HCT116 (cell line): ENCODE data around the gene ITPKA. TPM values are rescaled to one million over a fixed set of nuclear protein-coding genes. Genes with fewer than 3 reads are reported as not detected.

Source experiments
- ATAC-seq: fragments of 200-7000 bp; cut with Tn5 transposase; 2 replicates; pipeline ENCODE4 v1.9.1; 2020; ENCODE audit warnings: mild to moderate bottlenecking, moderate library complexity
- BruUV-seq: library from RNA; stranded (reverse); fragments of 400-500 nt; replicated peaks from 2 replicates; lab custom pipeline; 2021; lab: Mats Ljungman, UMichigan
- CTCF ChIA-PET: fragments of 300-600 bp; sonication (Branson Sonifier 250); formaldehyde crosslinking; loops from one replicate; lab custom pipeline; 2021; ENCODE audit warnings: antibody characterized with exemption; lab: Charles Lee
- POLR2A ChIA-PET: fragments of 300-600, 350-600 bp; sonication (Branson Sonifier 250); formaldehyde crosslinking; loops from one replicate; lab custom pipeline; 2021; ENCODE audit warnings: antibody characterized with exemption; lab: Charles Lee
- RAD21 ChIA-PET, 2 experiments: fragments of 300-600 bp; sonication (Branson Sonifier 250); formaldehyde crosslinking; loops; one replicate each; lab custom pipeline; 2023; ENCODE audit warnings: low total read pairs in 2 of 2; ENCODE audit not compliant: uncharacterized antibody in 2 of 2, unreplicated experiment in 2 of 2, low non-redundant PET in 1 of 2; lab: Charles Lee
- DNase-seq: peaks from one replicate; pipeline ENCODE4 v3.0.0-alpha.2; 2010; ENCODE audit warnings: low read depth, low spot score
- H2AFZ ChIP-seq: fragments of 200-600 bp; shearing (Covaris generic), sonication (generic); 2 replicates; pipeline ENCODE4 v1.6.1; 2017; ENCODE audit warnings: low read depth, mixed run types, mixed read lengths, antibody characterized with exemption, low read length; ENCODE audit not compliant: poor library complexity, severe bottlenecking
- H3K27ac ChIP-seq: 2 replicates; pipeline ENCODE4 v1.5.1; 2012; ENCODE audit warnings: low read depth, low read length
- H3K27me3 ChIP-seq: fragments of 200-600 bp; sonication (generic); 2 replicates; pipeline ENCODE4 v1.6.1; 2016; ENCODE audit warnings: mixed run types, low read length, mixed read lengths; ENCODE audit not compliant: insufficient read depth
- H3K36me3 ChIP-seq, 2 experiments: fragments of 200-500 bp in 1 of 2; fragments of 200-600 bp in 1 of 2; sonication (Bioruptor generic) in 1 of 2; sonication (generic) in 1 of 2; 2 replicates each; pipeline versions ENCODE4 v1.5.1 to v1.6.1; 2014 to 2016; ENCODE audit warnings: low read length in 2 of 2, inconsistent platforms in 1 of 2, mixed read lengths in 1 of 2, mixed run types in 1 of 2; ENCODE audit not compliant: insufficient read depth in 2 of 2, control insufficient read depth in 1 of 2
- H3K4me1 ChIP-seq, 2 experiments: fragments of 200-600 bp in 1 of 2; sonication (generic) in 1 of 2; 2 replicates each; pipeline versions ENCODE4 v1.5.1 to v1.6.1; 2012 to 2017; ENCODE audit warnings: low read length in 2 of 2, inconsistent platforms in 1 of 2, mild to moderate bottlenecking in 1 of 2, mixed read lengths in 1 of 2, mixed run types in 1 of 2, moderate library complexity in 1 of 2; ENCODE audit not compliant: insufficient read depth in 2 of 2, control insufficient read depth in 1 of 2
- H3K4me2 ChIP-seq: fragments of 200-600 bp; sonication (generic); 2 replicates; pipeline ENCODE4 v1.6.1; 2017; ENCODE audit warnings: mixed run types, low read length, mixed read lengths
- H3K4me3 ChIP-seq, 2 experiments: fragments of 200-600 bp in 1 of 2; sonication (generic) in 1 of 2; replicated peaks in 1 of 2; 2 replicates each; pipeline ENCODE4 v1.5.1; 2011 to 2016; ENCODE audit warnings: low read length in 2 of 2, control low read depth in 1 of 2, low read depth in 1 of 2, mild to moderate bottlenecking in 1 of 2, mixed read lengths in 1 of 2, mixed run types in 1 of 2
- H3K79me2 ChIP-seq: fragments of 200-600 bp; sonication (generic); 2 replicates; pipeline ENCODE4 v1.6.1; 2017; ENCODE audit warnings: mild to moderate bottlenecking, mixed run types, low read length, moderate library complexity, mixed read lengths; ENCODE audit not compliant: insufficient read depth
- H3K9ac ChIP-seq: fragments of 200-600 bp; sonication (generic); 2 replicates; pipeline ENCODE4 v1.6.1; 2016; ENCODE audit warnings: low read length, mixed read lengths
- H3K9me2 ChIP-seq: fragments of 200-600 bp; sonication (generic), shearing (Covaris generic); 2 replicates; pipeline ENCODE4 v1.6.1; 2017; ENCODE audit warnings: mixed run types, mild to moderate bottlenecking, moderate library complexity; ENCODE audit not compliant: insufficient read depth
- H3K9me3 ChIP-seq, 2 experiments: fragments of 200-500 bp in 1 of 2; fragments of 200-600 bp in 1 of 2; sonication (Bioruptor generic) in 1 of 2; sonication (generic) in 1 of 2; 2 replicates each; pipeline ENCODE4 v1.6.1; 2014 to 2017; ENCODE audit warnings: low read length in 2 of 2, mixed read lengths in 2 of 2, inconsistent platforms in 1 of 2, low read depth in 1 of 2, mild to moderate bottlenecking in 1 of 2, mixed run types in 1 of 2, moderate library complexity in 1 of 2; ENCODE audit not compliant: control insufficient read depth in 1 of 2, insufficient read depth in 1 of 2
- H4K20me1 ChIP-seq: fragments of 200-600 bp; sonication (generic), shearing (Covaris generic); 2 replicates; pipeline ENCODE4 v1.6.1; 2017; ENCODE audit warnings: mixed run types, mild to moderate bottlenecking, moderate library complexity; ENCODE audit not compliant: insufficient read depth
- EGR1 ChIP-seq: IDR thresholded peaks from 2 replicates; pipeline ENCODE4 v1.6.1; 2012; ENCODE audit warnings: low read depth
- ELF1 ChIP-seq: IDR thresholded peaks from 2 replicates; pipeline ENCODE4 v1.6.1; 2012; ENCODE audit warnings: low read depth, borderline replicate concordance
- EZH2phosphoT487 ChIP-seq: fragments of 200-600 bp; IDR thresholded peaks from 2 replicates; pipeline ENCODE4 v1.6.1; 2018; ENCODE audit warnings: antibody characterized with exemption, borderline replicate concordance
- FOSL1 ChIP-seq: IDR thresholded peaks from 2 replicates; pipeline ENCODE4 v1.6.1; 2012; ENCODE audit warnings: low read depth
- MAX ChIP-seq: IDR thresholded peaks from 2 replicates; pipeline ENCODE4 v1.6.1; 2012
- POLR2A ChIP-seq: IDR thresholded peaks from 2 replicates; pipeline ENCODE4 v1.7.0; 2011; ENCODE audit warnings: borderline replicate concordance; ENCODE audit not compliant: insufficient read depth, insufficient read length; ENCODE audit errors: extremely low read depth
- POLR2AphosphoS5 ChIP-seq: IDR thresholded peaks from 2 replicates; pipeline ENCODE4 v1.6.1; 2011; ENCODE audit warnings: mild to moderate bottlenecking, low read depth, low read length, moderate library complexity
- RAD21 ChIP-seq: IDR thresholded peaks from 2 replicates; pipeline ENCODE4 v1.6.1; 2012; ENCODE audit warnings: low read depth, mild to moderate bottlenecking
- SP1 ChIP-seq: IDR thresholded peaks from 2 replicates; pipeline ENCODE4 v1.6.1; 2012; ENCODE audit warnings: low read depth
- TCF7L2 ChIP-seq: IDR thresholded peaks from 2 replicates; pipeline ENCODE4 v1.7.0; 2011; ENCODE audit warnings: borderline replicate concordance, inconsistent platforms; ENCODE audit not compliant: insufficient read depth, insufficient read length; ENCODE audit errors: extremely low read depth
- YY1 ChIP-seq: IDR thresholded peaks from 2 replicates; pipeline ENCODE4 v1.6.1; 2011; ENCODE audit warnings: low read length, low read depth, moderate library complexity, mild to moderate bottlenecking; ENCODE audit not compliant: insufficient replicate concordance; ENCODE audit errors: extremely low read depth
- ZBTB33 ChIP-seq: IDR thresholded peaks from 2 replicates; pipeline ENCODE4 v1.6.1; 2011; ENCODE audit warnings: mild to moderate bottlenecking, low read length, moderate library complexity; ENCODE audit not compliant: insufficient replicate concordance; ENCODE audit errors: extremely low read depth
- ZNF274 ChIP-seq: fragments of 200-500 bp; sonication (Bioruptor generic); IDR thresholded peaks from 2 replicates; pipeline ENCODE4 v1.6.1; 2014; ENCODE audit warnings: mild to moderate bottlenecking, low read depth, low read length, inconsistent platforms
- intact Hi-C: fragments of 100-400 bp; cut with micrococcal nuclease; formaldehyde crosslinking; loops from 2 replicates; pipeline ENCODE4 v1.10.0; 2022
- total RNA-seq: library from RNA; stranded (reverse); gene quantifications from one replicate; pipeline ENCODE4 v1.2.1, GENCODE V29; 2021; ENCODE audit not compliant: unreplicated experiment

Gene ITPKA
- total RNA-seq, 1 experiment from 2014 or later = 10.8 TPM

GRCh38 chr15:41504751-41505492, 11.2 kb downstream of the ITPKA start:
- H3K4me1 ChIP-seq = peaks cover 13 to 21% of the 10 kb centered on the region in 2 experiments
- H3K27ac ChIP-seq = no peak overlapping the region
- ChIA-PET RAD21 (no interaction called here), CTCF (no interaction called here), POLR2A (no interaction called here)
- no TSS peak for BruUV-seq
- H2AFZ ChIP-seq = no peak overlapping the region
- ATAC-seq (no peak), DNase-seq (no peak)
- no peak overlapping the region for H3K9ac ChIP-seq
- no peaks in the 10 kb centered on the region for H3K79me2 ChIP-seq
- no peaks in the 10 kb centered on the region for H3K9me3 ChIP-seq
- H3K36me3 ChIP-seq = no peaks in the 10 kb centered on the region; a peak in 1 of 4 replicates
- intact Hi-C loops = no loop called here
- no peak overlapping the region for H3K4me3 ChIP-seq
- TF ChIP-seq MAX (no peak), ZNF274 (no peak), EZH2phosphoT487 (no peak), YY1 (no peak), SP1 (no peak), EGR1 (no peak), ELF1 (no peak), POLR2AphosphoS5 (no peak), FOSL1 (no peak), TCF7L2 (no peak)
- H3K27me3 ChIP-seq = no peaks in the 10 kb centered on the region
- no peaks in the 10 kb centered on the region for H3K9me2 ChIP-seq
- no peak overlapping the region for H3K4me2 ChIP-seq
- no peaks in the 10 kb centered on the region for H4K20me1 ChIP-seq

- POLR2A ChIA-PET = interaction anchor here (0.7 kb wide), 1 partner anchor 15 kb away, joined by 3 read pairs; no protein-coding TSS in a partner anchor
- H3K4me1 ChIP-seq = peaks cover 13 to 21% of the 10 kb centered on the region in 2 experiments
- intact Hi-C loops = no loop called here
- H4K20me1 ChIP-seq = no peaks in the 10 kb centered on the region
- DNase-seq = no peak
- no peaks in the 10 kb centered on the region for H3K9me2 ChIP-seq
- H3K27me3 ChIP-seq = no peaks in the 10 kb centered on the region
- no peak overlapping the region for H2AFZ ChIP-seq
- ATAC-seq = no peak
- no peak overlapping the region for H3K9ac ChIP-seq
- RAD21 ChIA-PET = no interaction called here
- no peak overlapping the region for H3K27ac ChIP-seq
- H3K79me2 ChIP-seq = no peaks in the 10 kb centered on the region
- H3K9me3 ChIP-seq = no peaks in the 10 kb centered on the region
- no TSS peak for BruUV-seq
- H3K36me3 ChIP-seq = no peaks in the 10 kb centered on the region; a peak in 1 of 4 replicates
- CTCF ChIA-PET = no interaction called here
- TF ChIP-seq TCF7L2 (no peak), ELF1 (no peak), ZBTB33 (no peak), EGR1 (no peak), RAD21 (no peak), POLR2A (no peak)
- H3K4me3 ChIP-seq = no peak overlapping the region
- no peak overlapping the region for H3K4me2 ChIP-seq
Observed at GRCh38 chr15:41505776-41506175, 12.1 kb downstream of the ITPKA start.
